IMR-90 (cell line): ENCODE measurements around the gene SLC18A2. TPM values are rescaled to one million over a fixed set of nuclear protein-coding genes. Genes with fewer than 3 reads are reported as not detected.

ENCODE experiments used
- ATAC-seq: fragments of 200-7000 bp; cut with Tn5 transposase; 2 replicates; pipeline ENCODE4 v1.9.1; 2020; ENCODE audit warnings: low read depth, mild to moderate bottlenecking, moderate library complexity
- BruUV-seq: library from RNA; stranded (reverse); fragments of 400-500 nt; replicated peaks from 2 replicates; lab custom pipeline; 2021; lab: Mats Ljungman, UMichigan
- CTCF ChIA-PET: fragments of 300-600 bp; formaldehyde crosslinking; extraction: SDS; loops from one replicate; lab custom pipeline; 2021; ENCODE audit warnings: antibody characterized with exemption; lab: Yijun Ruan, JAX
- POLR2A ChIA-PET: fragments of 300-600 bp; sonication (Branson Sonifier 250); formaldehyde crosslinking; loops from one replicate; lab custom pipeline; 2022; ENCODE audit warnings: antibody characterized with exemption; ENCODE audit not compliant: unreplicated experiment; lab: Charles Lee
- DNase-seq: peaks from one replicate; pipeline ENCODE4 v3.0.0; 2013
- H2AFZ ChIP-seq: replicated peaks from 2 replicates; pipeline ENCODE3; 2013; ENCODE audit warnings: low read length, mild to moderate bottlenecking; ENCODE audit not compliant: poor library complexity
- H2AK5ac ChIP-seq: 2 replicates; pipeline ENCODE4 v1.6.1; 2013; ENCODE audit warnings: low read depth, low read length, inconsistent platforms
- H2AK9ac ChIP-seq: replicated peaks from 2 replicates; pipeline ENCODE3; 2013; ENCODE audit warnings: mild to moderate bottlenecking, low read depth, low read length, moderate library complexity; ENCODE audit not compliant: poor library complexity
- H2BK120ac ChIP-seq: 2 replicates; pipeline ENCODE4 v1.6.1; 2013; ENCODE audit warnings: low read depth, low read length, inconsistent platforms
- H2BK15ac ChIP-seq: 3 replicates; pipeline ENCODE4 v1.6.1; 2013; ENCODE audit warnings: low read depth, low read length, inconsistent platforms
- H2BK20ac ChIP-seq: 2 replicates; pipeline ENCODE4 v1.6.1; 2013; ENCODE audit warnings: low read depth, mild to moderate bottlenecking, inconsistent platforms, low read length, moderate library complexity
- H2BK5ac ChIP-seq: 2 replicates; pipeline ENCODE4 v1.6.1; 2013; ENCODE audit warnings: mild to moderate bottlenecking, low read depth, low read length, inconsistent platforms; ENCODE audit not compliant: poor library complexity, severe bottlenecking
- H3K14ac ChIP-seq: replicated peaks from 2 replicates; pipeline ENCODE4 v1.6.1; 2013; ENCODE audit warnings: low read depth, low read length, inconsistent platforms
- H3K18ac ChIP-seq: 2 replicates; pipeline ENCODE4 v1.6.1; 2013; ENCODE audit warnings: low read depth, low read length, control low read depth
- H3K23ac ChIP-seq: 2 replicates; pipeline ENCODE4 v1.6.1; 2013; ENCODE audit warnings: low read depth, low read length, inconsistent platforms
- H3K27ac ChIP-seq: 2 replicates; pipeline ENCODE4 v1.5.1; 2013; ENCODE audit warnings: mild to moderate bottlenecking, control low read depth, low read length; ENCODE audit not compliant: insufficient read depth
- H3K27me3 ChIP-seq: 2 replicates; pipeline ENCODE4 v1.6.1; 2013; ENCODE audit warnings: low read length; ENCODE audit not compliant: control insufficient read depth, insufficient read depth
- H3K36me3 ChIP-seq: 2 replicates; pipeline ENCODE4 v1.6.1; 2013; ENCODE audit warnings: low read length, mixed read lengths; ENCODE audit not compliant: control insufficient read depth, insufficient read depth
- H3K4ac ChIP-seq: 2 replicates; pipeline ENCODE4 v1.6.1; 2013; ENCODE audit warnings: low read depth, low read length, inconsistent platforms
- H3K4me1 ChIP-seq: 2 replicates; pipeline ENCODE4 v1.6.1; 2013; ENCODE audit warnings: low read length, mixed read lengths; ENCODE audit not compliant: control insufficient read depth, insufficient read depth
- H3K4me2 ChIP-seq: 2 replicates; pipeline ENCODE4 v1.6.1; 2013; ENCODE audit warnings: low read depth, mild to moderate bottlenecking, control low read depth, low read length, moderate library complexity
- H3K4me3 ChIP-seq: 2 replicates; pipeline ENCODE4 v1.5.1; 2013; ENCODE audit warnings: low read depth, mild to moderate bottlenecking, control low read depth, low read length, moderate library complexity; ENCODE audit not compliant: insufficient read depth
- H3K56ac ChIP-seq: 2 replicates; pipeline ENCODE4 v1.6.1; 2013; ENCODE audit warnings: low read length, inconsistent platforms; ENCODE audit not compliant: insufficient read depth; ENCODE audit errors: extremely low read depth
- H3K79me1 ChIP-seq, 2 experiments: 2 replicates each; pipeline ENCODE4 v1.6.1; 2013; ENCODE audit warnings: low read length in 2 of 2, inconsistent platforms in 1 of 2, low read depth in 1 of 2
- H3K9ac ChIP-seq: 2 replicates; pipeline ENCODE4 v1.6.1; 2013; ENCODE audit warnings: low read depth, low read length, control low read depth
- H3K9me1 ChIP-seq: 2 replicates; pipeline ENCODE4 v1.6.1; 2013; ENCODE audit warnings: low read length, inconsistent platforms; ENCODE audit not compliant: insufficient read depth
- H3K9me3 ChIP-seq: 2 replicates; pipeline ENCODE4 v1.6.1; 2013; ENCODE audit warnings: low read length; ENCODE audit not compliant: control insufficient read depth, insufficient read depth
- H4K20me1 ChIP-seq: 2 replicates; pipeline ENCODE4 v1.6.1; 2013; ENCODE audit warnings: low read length, inconsistent platforms; ENCODE audit not compliant: insufficient read depth
- H4K5ac ChIP-seq: 2 replicates; pipeline ENCODE4 v1.6.1; 2013; ENCODE audit warnings: mild to moderate bottlenecking, low read depth, low read length, control low read depth
- H4K8ac ChIP-seq, 2 experiments: 2 replicates each; pipeline ENCODE4 v1.6.1; 2013; ENCODE audit warnings: low read depth in 2 of 2, low read length in 2 of 2, control low read depth in 1 of 2, inconsistent platforms in 1 of 2
- H4K91ac ChIP-seq: 2 replicates; pipeline ENCODE4 v1.6.1; 2013; ENCODE audit warnings: low read depth, low read length, inconsistent platforms; ENCODE audit not compliant: insufficient read depth
- CHD1 ChIP-seq: IDR thresholded peaks from 2 replicates; pipeline ENCODE4 v1.6.1; 2012; ENCODE audit warnings: low read depth, low read length, improper control_type of control experiment
- FOS ChIP-seq: fragments of 150-350 bp; IDR thresholded peaks from 2 replicates; pipeline ENCODE4 v1.6.1; 2016; ENCODE audit warnings: low read depth, low read length
- MAFK ChIP-seq: IDR thresholded peaks from 2 replicates; pipeline ENCODE4 v1.6.1; 2012; ENCODE audit warnings: low read depth, low read length, improper control_type of control experiment
- MAZ ChIP-seq: IDR thresholded peaks from 2 replicates; pipeline ENCODE4 v1.6.1; 2012; ENCODE audit warnings: low read depth, mild to moderate bottlenecking, low read length, improper control_type of control experiment, moderate library complexity, borderline replicate concordance
- NFE2L2 ChIP-seq: fragments of 150-350 bp; IDR thresholded peaks from 2 replicates; pipeline ENCODE4 v1.6.1; 2016; ENCODE audit warnings: low read depth, mild to moderate bottlenecking, low read length
- POLR2A ChIP-seq: IDR thresholded peaks from 2 replicates; pipeline ENCODE4 v1.6.1; 2012; ENCODE audit warnings: mild to moderate bottlenecking, low read depth, low read length
- RAD21 ChIP-seq: IDR thresholded peaks from 2 replicates; pipeline ENCODE4 v1.6.1; 2012; ENCODE audit warnings: low read length, improper control_type of control experiment
- RFX5 ChIP-seq: IDR thresholded peaks from 2 replicates; pipeline ENCODE4 v1.8.0; 2012; ENCODE audit warnings: low read depth, mild to moderate bottlenecking, low read length, moderate library complexity
- SMC3 ChIP-seq: fragments of 150-350 bp; IDR thresholded peaks from 2 replicates; pipeline ENCODE4 v1.6.1; 2016; ENCODE audit warnings: low read depth, mild to moderate bottlenecking, antibody characterized with exemption, low read length, moderate library complexity
- WGBS, 2 experiments: methylation state at CpG; one replicate each; pipeline versions ENCODE4 v1.1.5 to v1.1.7; 2013; ENCODE audit warnings: missing lambda C conversion rate in 2 of 2; ENCODE audit not compliant: insufficient read length in 1 of 2; ENCODE audit errors: extremely low coverage in 2 of 2; 5-methylcytosine and 5-hydroxymethylcytosine counted together
- dilution Hi-C: fragments of 300-500 bp; cut with HindIII; formaldehyde crosslinking; loops from one replicate; pipeline ENCODE4 v1.14.3; 2018; ENCODE audit warnings: low sequenced_read_pairs; ENCODE audit not compliant: unreplicated experiment
- in situ Hi-C: fragments of 300-500 bp; cut with MboI; formaldehyde crosslinking; loops from 3 replicates; pipeline ENCODE4 v1.14.3; 2019; ENCODE audit warnings: low sequenced_read_pairs, inconsistent platforms, mixed read lengths
- intact Hi-C: fragments of 100-400 bp; cut with micrococcal nuclease; formaldehyde crosslinking; loops from 2 replicates; pipeline ENCODE4 v1.10.0; 2022
- polyA plus RNA-seq, 3 experiments: library from polyadenylated mRNA; depleted of rRNA; stranded (reverse); fragments of >200 nt; gene quantifications; 2 replicates each; pipeline ENCODE4 v1.2.3, GENCODE V29; 2012; ENCODE audit warnings: low replicate concordance in 1 of 3
- total RNA-seq: library from RNA; depleted of rRNA; stranded (reverse); fragments of >200 nt; gene quantifications from 2 replicates; pipeline ENCODE4 v1.2.3, GENCODE V29; 2012
- TF ChIP-seq, protein P1 (sequence below): fragments of 150-350 bp; IDR thresholded peaks from 2 replicates; pipeline ENCODE4 v1.6.1; 2016; ENCODE audit warnings: low read depth, mild to moderate bottlenecking, low read length, moderate library complexity, borderline replicate concordance
- TF ChIP-seq, protein P2 (sequence below): conservative IDR thresholded peaks from 2 replicates; pipeline ENCODE4 v1.5.1; 2012; ENCODE audit warnings: mild to moderate bottlenecking, low read depth, low read length, improper control_type of control experiment

SLC18A2 gene
- total and polyA plus RNA-seq, 2 of the 4 experiments (the other 2 are of a cell fraction), result not detected

DNA sequence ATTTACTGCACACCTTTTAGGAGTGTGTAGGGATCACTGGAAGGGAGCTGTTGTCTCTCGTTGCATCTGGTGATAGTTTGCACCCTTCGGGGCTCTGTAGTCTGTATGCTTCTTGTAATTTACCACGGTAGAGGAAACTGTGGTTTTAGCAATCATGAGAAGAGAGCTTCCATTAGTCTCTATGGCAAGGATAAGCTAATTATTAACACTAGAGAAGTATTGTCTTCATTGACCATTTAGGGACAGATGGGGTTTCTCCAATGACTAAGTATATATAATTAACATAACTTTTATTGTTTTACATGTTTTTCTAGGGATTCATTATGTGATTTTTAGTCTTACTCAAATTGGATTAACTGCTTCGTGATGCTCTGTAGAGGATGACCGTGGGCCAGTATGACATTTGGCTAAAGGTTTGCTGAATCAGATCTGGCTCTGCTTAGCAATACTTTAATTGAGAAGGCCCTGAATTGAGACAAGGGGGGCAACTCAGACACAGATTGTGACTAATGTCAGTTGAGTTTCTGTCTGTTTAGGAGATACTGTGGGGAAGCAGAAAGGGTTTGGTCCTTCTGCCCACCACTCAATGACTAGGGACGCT is 8.7 kb downstream of the SLC18A2 start:
- H4K5ac ChIP-seq, result no peak overlapping the region
- H3K79me1 ChIP-seq, result no peaks in the 10 kb centered on the region
- BruUV-seq, result no TSS peak
- no peak overlapping the region for H4K91ac ChIP-seq
- H3K36me3 ChIP-seq, result no peaks in the 10 kb centered on the region
- TF ChIP-seq RFX5 (no peak), MAFK (no peak), SMC3 (no peak), CHD1 (no peak), MAZ (no peak), POLR2A (no peak), NFE2L2 (no peak), RAD21 (no peak), FOS (no peak)
- TF ChIP-seq, protein P1, sequence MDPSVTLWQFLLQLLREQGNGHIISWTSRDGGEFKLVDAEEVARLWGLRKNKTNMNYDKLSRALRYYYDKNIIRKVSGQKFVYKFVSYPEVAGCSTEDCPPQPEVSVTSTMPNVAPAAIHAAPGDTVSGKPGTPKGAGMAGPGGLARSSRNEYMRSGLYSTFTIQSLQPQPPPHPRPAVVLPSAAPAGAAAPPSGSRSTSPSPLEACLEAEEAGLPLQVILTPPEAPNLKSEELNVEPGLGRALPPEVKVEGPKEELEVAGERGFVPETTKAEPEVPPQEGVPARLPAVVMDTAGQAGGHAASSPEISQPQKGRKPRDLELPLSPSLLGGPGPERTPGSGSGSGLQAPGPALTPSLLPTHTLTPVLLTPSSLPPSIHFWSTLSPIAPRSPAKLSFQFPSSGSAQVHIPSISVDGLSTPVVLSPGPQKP, result no peak
- TF ChIP-seq, protein P2, sequence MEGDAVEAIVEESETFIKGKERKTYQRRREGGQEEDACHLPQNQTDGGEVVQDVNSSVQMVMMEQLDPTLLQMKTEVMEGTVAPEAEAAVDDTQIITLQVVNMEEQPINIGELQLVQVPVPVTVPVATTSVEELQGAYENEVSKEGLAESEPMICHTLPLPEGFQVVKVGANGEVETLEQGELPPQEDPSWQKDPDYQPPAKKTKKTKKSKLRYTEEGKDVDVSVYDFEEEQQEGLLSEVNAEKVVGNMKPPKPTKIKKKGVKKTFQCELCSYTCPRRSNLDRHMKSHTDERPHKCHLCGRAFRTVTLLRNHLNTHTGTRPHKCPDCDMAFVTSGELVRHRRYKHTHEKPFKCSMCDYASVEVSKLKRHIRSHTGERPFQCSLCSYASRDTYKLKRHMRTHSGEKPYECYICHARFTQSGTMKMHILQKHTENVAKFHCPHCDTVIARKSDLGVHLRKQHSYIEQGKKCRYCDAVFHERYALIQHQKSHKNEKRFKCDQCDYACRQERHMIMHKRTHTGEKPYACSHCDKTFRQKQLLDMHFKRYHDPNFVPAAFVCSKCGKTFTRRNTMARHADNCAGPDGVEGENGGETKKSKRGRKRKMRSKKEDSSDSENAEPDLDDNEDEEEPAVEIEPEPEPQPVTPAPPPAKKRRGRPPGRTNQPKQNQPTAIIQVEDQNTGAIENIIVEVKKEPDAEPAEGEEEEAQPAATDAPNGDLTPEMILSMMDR, result no peak
- H3K9me1 ChIP-seq, result no peaks in the 10 kb centered on the region
- 10% methylated on average over 2 of the region's 6 CpGs; no CpG with 5 or more reads in 1 of the 2 experiments for WGBS, 2 experiments
- H3K14ac ChIP-seq, result no peak overlapping the region
- H3K23ac ChIP-seq, result no peak overlapping the region
- DNase-seq (no peak), ATAC-seq (no peak)
- peaks cover 6% of the 10 kb centered on the region for H3K27me3 ChIP-seq
- no peak overlapping the region for H2BK15ac ChIP-seq
- no peak overlapping the region for H2BK120ac ChIP-seq
- H2AK5ac ChIP-seq, result no peak overlapping the region
- no peaks in the 10 kb centered on the region for H3K4me1 ChIP-seq
- no peak overlapping the region for H3K9ac ChIP-seq
- H2BK5ac ChIP-seq, result no peak overlapping the region
- ChIA-PET POLR2A (no interaction called here), CTCF (interaction anchor here (1.1 kb wide), 1 partner anchor 51 kb away, joined by 3 read pairs; no protein-coding TSS in a partner anchor)
- in situ Hi-C loops (no loop called here), dilution Hi-C loops (no loop called here), intact Hi-C loops (no loop called here)
- no peak overlapping the region for H3K4me2 ChIP-seq
- H2AK9ac ChIP-seq, result no peak overlapping the region
- H3K4me3 ChIP-seq, result no peak overlapping the region
- H3K27ac ChIP-seq, result no peak overlapping the region
- no peak overlapping the region for H3K18ac ChIP-seq
- H3K9me3 ChIP-seq, result no peaks in the 10 kb centered on the region
- no peak overlapping the region for H4K8ac ChIP-seq
- H2BK20ac ChIP-seq, result no peak overlapping the region
- no peak overlapping the region for H3K56ac ChIP-seq
- H3K4ac ChIP-seq, result no peak overlapping the region
- no peak overlapping the region for H2AFZ ChIP-seq
- no peaks in the 10 kb centered on the region for H4K20me1 ChIP-seq
